ENCODE data around the gene MYH11. TPM values are rescaled to one million over a fixed set of nuclear protein-coding genes. Genes with fewer than 3 reads are reported as not detected.

Gene MYH11
- total and polyA plus RNA-seq, 2 experiments from 2014 or later = 2.0 to 12.2 TPM

DNA sequence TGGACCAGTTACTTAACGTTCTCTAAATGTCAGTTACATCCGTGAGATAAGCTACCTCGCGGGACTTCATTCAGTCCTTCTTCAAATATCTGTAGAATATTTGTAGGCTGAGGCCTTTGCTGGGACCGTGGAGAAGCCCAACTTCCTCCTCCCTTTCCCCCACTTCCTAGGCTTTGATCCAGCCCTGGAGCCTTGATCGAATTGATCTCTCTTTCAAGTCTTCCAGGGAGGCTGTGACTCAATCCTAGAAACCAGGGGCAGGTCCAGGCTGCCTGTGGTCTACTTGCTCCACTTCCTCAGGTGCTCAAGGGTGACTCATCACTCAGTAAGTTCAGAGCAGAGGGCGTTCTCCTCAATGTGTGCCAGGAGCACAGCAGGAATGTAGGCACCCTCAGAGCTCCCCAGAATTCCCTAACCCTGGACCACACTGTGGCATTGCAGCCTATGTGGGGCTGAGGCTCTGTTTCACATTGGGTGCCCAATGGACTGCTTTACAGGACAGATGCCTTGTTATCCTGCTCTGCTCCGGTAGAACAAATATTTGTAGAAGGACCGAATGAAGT, 42.8 kb upstream of the MYH11 start:
- DNase-seq (ENCODE audit: low read depth in 1 of 2, low spot score in 1 of 2) = peak in 1 of 2 donors; percentile 54
- no peaks in the 10 kb centered on the region for H3K36me3 ChIP-seq
- no peak overlapping the region for H3K27ac ChIP-seq

DNA sequence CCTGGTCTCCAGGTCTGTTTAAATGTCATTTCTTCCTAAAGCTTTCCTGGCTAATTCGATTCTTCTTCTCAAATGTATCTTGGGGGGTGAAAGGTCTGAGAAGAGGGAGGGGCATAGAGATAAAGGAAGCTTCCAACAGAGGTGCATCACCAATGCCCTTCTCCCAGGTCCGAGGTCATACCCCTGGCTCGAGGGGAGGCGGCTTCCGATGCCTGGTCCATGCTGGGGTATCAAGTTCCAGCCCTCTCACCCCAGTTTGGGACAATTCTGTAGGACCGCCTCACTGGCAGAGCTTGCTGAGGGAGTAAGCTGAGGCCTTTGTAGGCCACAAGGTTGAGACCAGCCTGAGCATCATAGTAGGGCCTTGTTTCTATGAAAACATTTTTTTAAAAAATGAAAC, 41.8 kb upstream of the MYH11 start:
- H3K36me3 ChIP-seq = no peaks in the 10 kb centered on the region
- H3K9me3 ChIP-seq (ENCODE audit: low read depth) = no peaks in the 10 kb centered on the region
- peaks cover 5% of the 10 kb centered on the region for H3K27me3 ChIP-seq
- H3K4me3 ChIP-seq = no peak overlapping the region
- H3K4me1 ChIP-seq (ENCODE audit: low read depth) = no peaks in the 10 kb centered on the region
- DNase-seq (ENCODE audit: low read depth in 1 of 2, low spot score in 1 of 2) = no peak
- H3K27ac ChIP-seq = no peak overlapping the region
- TF ChIP-seq, protein P1, sequence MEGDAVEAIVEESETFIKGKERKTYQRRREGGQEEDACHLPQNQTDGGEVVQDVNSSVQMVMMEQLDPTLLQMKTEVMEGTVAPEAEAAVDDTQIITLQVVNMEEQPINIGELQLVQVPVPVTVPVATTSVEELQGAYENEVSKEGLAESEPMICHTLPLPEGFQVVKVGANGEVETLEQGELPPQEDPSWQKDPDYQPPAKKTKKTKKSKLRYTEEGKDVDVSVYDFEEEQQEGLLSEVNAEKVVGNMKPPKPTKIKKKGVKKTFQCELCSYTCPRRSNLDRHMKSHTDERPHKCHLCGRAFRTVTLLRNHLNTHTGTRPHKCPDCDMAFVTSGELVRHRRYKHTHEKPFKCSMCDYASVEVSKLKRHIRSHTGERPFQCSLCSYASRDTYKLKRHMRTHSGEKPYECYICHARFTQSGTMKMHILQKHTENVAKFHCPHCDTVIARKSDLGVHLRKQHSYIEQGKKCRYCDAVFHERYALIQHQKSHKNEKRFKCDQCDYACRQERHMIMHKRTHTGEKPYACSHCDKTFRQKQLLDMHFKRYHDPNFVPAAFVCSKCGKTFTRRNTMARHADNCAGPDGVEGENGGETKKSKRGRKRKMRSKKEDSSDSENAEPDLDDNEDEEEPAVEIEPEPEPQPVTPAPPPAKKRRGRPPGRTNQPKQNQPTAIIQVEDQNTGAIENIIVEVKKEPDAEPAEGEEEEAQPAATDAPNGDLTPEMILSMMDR (IDR thresholded peaks at IDR 0.05; ENCODE audit: low read depth, low read length) = no peak

More for the DNA sequence above, 42.8 kb upstream of the MYH11 start:
- TF ChIP-seq, protein P1 (IDR thresholded peaks at IDR 0.05; ENCODE audit: low read depth, low read length) = no peak
- Histone ChIP-seq H3K9me3 (ENCODE audit: low read depth) (no peaks in the 10 kb centered on the region), H3K4me3 (no peak overlapping the region), H3K27me3 (peaks cover 5% of the 10 kb centered on the region), H3K4me1 (ENCODE audit: low read depth) (no peaks in the 10 kb centered on the region)

DNA sequence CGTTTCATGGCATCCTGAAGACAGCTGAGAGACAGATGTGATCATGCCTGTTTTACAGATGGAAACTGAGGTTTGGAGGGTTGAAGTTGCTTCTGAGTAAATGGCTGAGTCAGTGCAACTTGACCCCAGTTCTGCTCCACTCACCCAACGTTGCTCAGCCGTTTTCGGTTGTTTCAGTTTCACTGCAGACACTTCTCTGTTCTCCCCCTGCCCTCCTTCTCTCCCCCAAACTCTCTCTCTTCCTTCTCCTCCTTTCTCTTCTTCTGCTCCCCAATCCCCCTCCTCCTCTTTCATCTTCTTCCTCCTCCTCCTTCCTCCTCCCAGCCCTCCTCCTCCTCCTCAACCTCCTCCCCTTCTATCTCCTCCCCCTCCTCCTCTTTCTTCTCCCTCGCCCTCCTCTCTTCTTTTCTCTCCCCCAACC, 41.0 kb upstream of the MYH11 start:
- H3K27me3 ChIP-seq = peaks cover 5% of the 10 kb centered on the region
- DNase-seq (ENCODE audit: low read depth in 1 of 2, low spot score in 1 of 2) = no peak
- H3K27ac ChIP-seq = no peak overlapping the region
- TF ChIP-seq, protein P1 (IDR thresholded peaks at IDR 0.05; ENCODE audit: low read depth, low read length) = no peak
- no peak overlapping the region for H3K4me3 ChIP-seq
- no peaks in the 10 kb centered on the region for H3K4me1 ChIP-seq (ENCODE audit: low read depth)
- no peaks in the 10 kb centered on the region for H3K36me3 ChIP-seq
- H3K9me3 ChIP-seq (ENCODE audit: low read depth) = no peaks in the 10 kb centered on the region

DNA sequence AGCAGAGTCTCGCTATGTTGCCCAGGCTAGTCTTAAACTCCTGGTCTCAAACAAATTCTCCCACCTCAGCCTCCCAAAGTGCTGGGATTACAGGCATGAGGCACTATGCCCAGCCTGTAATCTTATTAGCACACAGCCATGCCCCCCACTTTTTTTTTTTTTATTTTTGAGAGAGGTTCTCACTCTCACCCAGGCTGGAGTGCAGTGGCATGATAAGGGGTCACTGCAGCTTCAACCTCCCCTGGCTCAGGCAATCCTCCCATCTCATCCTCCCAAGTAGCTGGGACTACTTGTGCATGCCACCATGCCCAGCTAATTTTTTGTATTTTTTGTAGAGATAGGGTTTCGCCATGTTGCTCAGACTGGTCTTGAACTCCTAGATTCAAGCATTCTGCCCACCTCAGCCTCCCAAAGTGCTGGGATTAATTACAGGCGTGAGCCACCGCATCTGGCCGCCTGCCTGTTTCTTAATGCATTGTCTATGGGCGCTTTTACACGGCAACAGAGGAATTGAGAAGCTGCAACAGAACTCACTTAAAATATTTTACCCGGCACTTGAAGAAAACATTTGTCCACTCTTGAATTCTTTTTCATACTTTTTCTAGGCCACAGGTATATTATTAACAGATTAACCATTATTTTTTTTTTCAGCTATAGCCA, 40.4 kb upstream of the MYH11 start:
- H3K27ac ChIP-seq = no peak overlapping the region
- no peaks in the 10 kb centered on the region for H3K36me3 ChIP-seq
- peaks cover 5% of the 10 kb centered on the region for H3K27me3 ChIP-seq
- no peak overlapping the region for H3K4me3 ChIP-seq
- DNase-seq (ENCODE audit: low read depth in 1 of 2, low spot score in 1 of 2) = no peak
- H3K9me3 ChIP-seq (ENCODE audit: low read depth) = no peaks in the 10 kb centered on the region
- no peaks in the 10 kb centered on the region for H3K4me1 ChIP-seq (ENCODE audit: low read depth)
- TF ChIP-seq, protein P1 (IDR thresholded peaks at IDR 0.05; ENCODE audit: low read depth, low read length) = no peak

DNA sequence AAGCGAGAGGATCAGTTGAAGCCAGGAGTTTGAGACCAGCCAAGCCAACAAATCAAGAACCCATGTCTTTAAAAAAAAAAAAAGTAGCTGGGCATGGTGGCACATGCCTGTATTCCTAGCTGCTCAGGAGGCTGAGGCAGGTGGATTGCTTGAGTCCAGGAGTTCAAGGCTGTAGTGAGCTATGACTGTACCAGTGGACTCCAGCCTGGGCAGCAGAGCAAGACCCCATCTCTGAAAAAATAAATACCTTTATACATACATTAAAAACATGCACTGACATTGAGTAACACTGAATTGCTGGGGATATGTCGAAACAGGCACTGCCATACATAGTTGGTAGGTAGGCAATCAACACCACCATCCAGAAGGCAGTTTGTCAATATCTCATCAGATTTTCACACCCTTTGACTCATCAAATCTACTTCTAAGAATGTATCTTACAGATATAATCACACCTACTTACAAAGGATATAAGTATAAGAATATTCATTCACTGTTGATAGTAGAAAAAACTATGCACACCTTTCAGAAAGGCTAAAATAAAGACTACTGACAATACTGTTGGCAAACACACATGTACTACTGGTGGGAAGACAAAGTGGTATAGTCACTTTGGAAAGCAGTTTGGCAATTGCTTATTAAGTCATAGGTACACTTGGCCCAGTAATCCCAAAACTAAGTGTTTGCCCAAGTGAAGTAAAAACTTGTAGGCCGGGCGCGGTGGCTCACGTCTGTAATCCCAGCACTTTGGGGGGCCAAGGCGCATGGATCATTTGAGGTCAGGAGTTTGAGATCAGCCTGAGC, 37.9 kb upstream of the MYH11 start:
- H3K27me3 ChIP-seq = no peaks in the 10 kb centered on the region
- no peak for DNase-seq (ENCODE audit: low read depth in 1 of 2, low spot score in 1 of 2)
- H3K9me3 ChIP-seq (ENCODE audit: low read depth) = no peaks in the 10 kb centered on the region
- TF ChIP-seq, protein P1 (IDR thresholded peaks at IDR 0.05; ENCODE audit: low read depth, low read length) = no peak
- H3K27ac ChIP-seq = no peak overlapping the region
- H3K4me1 ChIP-seq (ENCODE audit: low read depth) = no peaks in the 10 kb centered on the region
- no peak overlapping the region for H3K4me3 ChIP-seq
- no peaks in the 10 kb centered on the region for H3K36me3 ChIP-seq

Data from cardiac muscle cell (in vitro differentiated cells and primary cell).